Activated naive CD8-positive, alpha-beta T cell treated with anti-CD3 and anti-CD28 coated beads, Interleukin-2, amount 10 ng/mL, durations not matched to agents 7 days and 5 days (primary cell): ENCODE results near the gene C16orf54. TPM values are rescaled to one million over a fixed set of nuclear protein-coding genes. Genes with fewer than 3 reads are reported as not detected.
"Not testable (repeated sequence)": the region's sequence is repeated elsewhere in the genome, so short reads cannot be mapped to it uniquely, and the experiment has no call there.

Experiments used
- ATAC-seq: fragments of 150-1000 bp; cut with Tn5 transposase; one replicate; pipeline ENCODE4 v1.10.0; 2021; ENCODE audit warnings: low read depth, moderate library complexity
- POLR2A ChIA-PET: fragments of 350-600 bp; sonication (Branson Sonifier 250); formaldehyde crosslinking; loops from one replicate; lab custom pipeline; 2021; ENCODE audit warnings: antibody characterized with exemption; lab: Charles Lee
- DNase-seq: peaks from one replicate; pipeline ENCODE4 v3.0.0; 2021
- H3K27ac Mint-ChIP-seq: one replicate; pipeline ENCODE4 v1.8.0; 2022; ENCODE audit warnings: mild to moderate bottlenecking, mixed read lengths
- H3K27me3 Mint-ChIP-seq: one replicate; pipeline ENCODE4 v1.8.0; 2022; ENCODE audit warnings: mild to moderate bottlenecking, moderate library complexity, mixed read lengths
- H3K36me3 Mint-ChIP-seq: one replicate; pipeline ENCODE4 v1.8.0; 2021; ENCODE audit warnings: mild to moderate bottlenecking, mixed read lengths
- H3K4me1 Mint-ChIP-seq: one replicate; pipeline ENCODE4 v1.8.0; 2021; ENCODE audit warnings: mixed read lengths
- H3K4me3 Mint-ChIP-seq: one replicate; pipeline ENCODE4 v1.8.0; 2022; ENCODE audit warnings: mild to moderate bottlenecking, moderate library complexity, mixed read lengths
- H3K9me3 Mint-ChIP-seq: one replicate; pipeline ENCODE4 v1.8.0; 2021; ENCODE audit warnings: mixed read lengths
- total RNA-seq, 2 experiments: library from RNA; stranded (reverse); gene quantifications; one replicate each; pipeline ENCODE4 v1.2.3, GENCODE V29; 2021

Gene C16orf54
- total RNA-seq, 2 experiments from 2014 or later: 84.2 to 88.0 TPM

DNA sequence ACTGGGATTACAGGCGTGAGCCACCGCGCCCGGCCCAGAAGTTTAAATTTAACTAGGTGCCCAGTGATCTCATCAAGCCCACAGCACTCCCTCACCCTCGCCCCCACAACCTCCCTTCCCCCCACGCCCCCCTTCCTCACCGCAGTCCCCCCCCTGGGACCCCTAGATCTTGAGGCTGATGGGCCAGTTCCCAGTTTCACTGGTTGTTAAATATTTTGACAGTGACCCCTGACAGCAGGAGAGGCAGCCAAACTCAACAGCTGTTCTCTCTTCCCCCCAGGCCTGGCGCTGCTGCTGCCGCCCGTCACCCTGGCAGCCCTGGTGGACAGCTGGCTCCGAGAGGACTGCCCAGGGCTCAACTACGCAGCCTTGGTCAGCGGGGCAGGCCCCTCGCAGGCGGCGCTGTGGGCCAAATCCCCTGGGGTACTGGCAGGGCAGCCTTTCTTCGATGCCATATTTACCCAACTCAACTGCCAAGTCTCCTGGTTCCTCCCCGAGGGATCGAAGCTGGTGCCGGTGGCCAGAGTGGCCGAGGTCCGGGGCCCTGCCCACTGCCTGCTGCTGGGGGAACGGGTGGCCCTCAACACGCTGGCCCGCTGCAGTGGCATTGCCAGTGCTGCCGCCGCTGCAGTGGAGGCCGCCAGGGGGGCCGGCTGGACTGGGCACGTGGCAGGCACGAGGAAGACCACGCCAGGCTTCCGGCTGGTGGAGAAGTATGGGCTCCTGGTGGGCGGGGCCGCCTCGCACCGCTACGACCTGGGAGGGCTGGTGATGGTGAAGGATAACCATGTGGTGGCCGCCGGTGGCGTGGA lies 51.2 kb downstream of the C16orf54 start:
- H3K4me1 Mint-ChIP-seq: peaks cover 9% of the 10 kb centered on the region
- POLR2A ChIA-PET: no interaction called here

DNA sequence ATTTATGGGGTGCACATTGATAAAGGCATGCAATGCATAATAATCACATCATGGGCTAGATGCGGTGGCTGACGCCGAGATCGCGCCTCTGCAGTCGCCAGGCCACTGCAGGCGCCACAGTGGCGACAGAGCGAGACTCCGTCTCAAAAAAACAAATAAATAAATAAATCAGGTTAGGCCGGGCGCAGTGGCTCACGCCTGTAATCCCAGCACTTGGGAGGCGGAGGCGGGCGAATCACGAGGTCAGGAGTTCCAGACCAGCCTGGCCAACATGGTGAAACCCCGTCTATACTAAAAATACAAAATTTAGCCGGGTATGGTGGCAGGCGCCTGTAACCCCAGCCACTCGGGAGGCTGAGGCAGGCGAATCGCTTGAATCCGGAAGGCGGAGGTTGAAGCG lies 53.2 kb downstream of the C16orf54 start:
- POLR2A ChIA-PET: interaction anchor here (0.7 kb wide), 1 partner anchor 234 kb away, joined by 5 read pairs; no protein-coding TSS in a partner anchor
- not testable (repeated sequence) for H3K27me3 Mint-ChIP-seq, H3K4me3 Mint-ChIP-seq, H3K9me3 Mint-ChIP-seq, H3K27ac Mint-ChIP-seq, ATAC-seq, H3K36me3 Mint-ChIP-seq, DNase-seq
- peaks cover 13% of the 10 kb centered on the region for H3K4me1 Mint-ChIP-seq

More for the DNA sequence above, 51.2 kb downstream of the C16orf54 start:
- no peaks in the 10 kb centered on the region for H3K9me3 Mint-ChIP-seq
- ATAC-seq: no peak
- no peak overlapping the region for H3K4me3 Mint-ChIP-seq
- peaks cover 5% of the 10 kb centered on the region for H3K36me3 Mint-ChIP-seq
- DNase-seq: no peak
- no peaks in the 10 kb centered on the region for H3K27me3 Mint-ChIP-seq
- H3K27ac Mint-ChIP-seq: no peak overlapping the region

Other genes with a start within 250 kb of the C16orf54 start
- 100 to 1,000 TPM; 105 to 121 TPM for gene NPIPB12, start 239.6 kb downstream of the C16orf54 start, total RNA-seq
- gene SPN, start 82.7 kb downstream of the C16orf54 start, total RNA-seq: 100 to 1,000 TPM; 255 to 263 TPM
- gene QPRT, start 66.8 kb downstream of the C16orf54 start, total RNA-seq: 10 to 100 TPM in 1 of 2 experiments, 1 to 10 TPM in 1; 7.4 to 10.0 TPM
- not detected for gene ZG16, start 32.3 kb upstream of the C16orf54 start, total RNA-seq
- gene KIF22, start 44.8 kb upstream of the C16orf54 start, total RNA-seq: 100 to 1,000 TPM; 191 to 199 TPM
- 100 to 1,000 TPM; 395 to 418 TPM for gene MAZ, start 60.5 kb upstream of the C16orf54 start, total RNA-seq
- gene PRRT2, start 66.2 kb upstream of the C16orf54 start, total RNA-seq: 1 to 10 TPM; 2.2 to 2.3 TPM
- 10 to 100 TPM; 29.8 to 34.3 TPM for gene PAGR1, start 70.2 kb upstream of the C16orf54 start, total RNA-seq
- gene MVP, start 74.5 kb upstream of the C16orf54 start, total RNA-seq: 100 to 1,000 TPM; 130 to 136 TPM
- 10 to 100 TPM; 65.0 to 74.7 TPM for gene CDIPT, start 117.2 kb upstream of the C16orf54 start, total RNA-seq
- not detected for gene SEZ6L2, start 153.6 kb upstream of the C16orf54 start, total RNA-seq
- under 1 TPM in 1 of 2 experiments, not detected in 1; 0.42 TPM for gene ASPHD1, start 154.5 kb upstream of the C16orf54 start, total RNA-seq
- 10 to 100 TPM; 49.7 to 50.0 TPM for gene KCTD13, start 180.2 kb upstream of the C16orf54 start, total RNA-seq
- 10 to 100 TPM; 67.8 to 74.5 TPM for gene TMEM219, start 216.1 kb upstream of the C16orf54 start, total RNA-seq
- 10 to 100 TPM; 51.6 to 53.4 TPM for gene TAOK2, start 227.9 kb upstream of the C16orf54 start, total RNA-seq
- 10 to 100 TPM; 35.1 to 37.3 TPM for gene HIRIP3, start 249.6 kb upstream of the C16orf54 start, total RNA-seq